ENCODE measurements around the gene GLUD1.
"Not testable (repeated sequence)": the region's sequence is repeated elsewhere in the genome, so short reads cannot be mapped to it uniquely, and the experiment has no call there.

The GLUD1 gene

DNA sequence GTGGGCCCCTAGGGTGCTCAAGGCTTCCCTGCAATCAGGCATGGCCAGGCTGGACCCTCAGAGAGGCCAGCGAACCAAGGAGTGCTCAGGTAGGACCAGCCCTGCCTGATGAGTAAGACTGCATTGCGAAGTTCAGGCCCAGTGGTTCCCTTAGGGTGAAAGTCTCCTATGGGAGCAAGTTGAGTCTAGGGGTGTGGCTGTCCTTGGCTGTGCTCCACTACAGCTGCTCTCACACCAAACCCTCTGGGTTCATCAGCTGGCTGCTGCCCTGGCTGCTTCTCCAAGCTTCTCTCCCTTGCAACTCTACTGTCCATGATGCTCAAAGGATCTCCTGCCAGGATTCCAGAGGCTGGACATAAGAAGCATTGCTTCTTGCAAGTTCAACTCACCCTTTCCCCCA, 55.9 kb downstream of the GLUD1 start:
- no peak for DNase-seq

DNA sequence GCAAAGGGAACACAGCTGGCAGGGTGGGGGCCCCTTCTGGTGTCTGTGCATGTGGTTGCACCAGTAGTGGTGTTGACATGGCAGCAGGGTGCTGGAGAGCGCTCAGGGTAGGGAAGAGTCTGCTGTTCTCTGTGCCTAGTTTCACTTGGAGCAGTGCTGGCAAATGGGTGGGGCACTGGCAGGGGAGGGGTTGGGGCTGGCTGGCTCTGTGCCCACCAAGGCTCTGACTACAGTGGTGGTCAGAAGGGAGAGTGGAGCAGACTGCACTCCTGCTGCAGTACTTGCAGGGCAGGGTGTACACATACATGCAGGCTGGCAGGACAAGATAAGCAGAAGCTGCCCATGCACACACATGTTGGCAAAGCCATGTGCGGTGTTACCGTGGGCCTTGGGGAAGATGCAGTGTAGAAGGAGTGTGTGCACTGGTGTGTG, 56.3 kb downstream of the GLUD1 start:
- DNase-seq: no peak

DNA sequence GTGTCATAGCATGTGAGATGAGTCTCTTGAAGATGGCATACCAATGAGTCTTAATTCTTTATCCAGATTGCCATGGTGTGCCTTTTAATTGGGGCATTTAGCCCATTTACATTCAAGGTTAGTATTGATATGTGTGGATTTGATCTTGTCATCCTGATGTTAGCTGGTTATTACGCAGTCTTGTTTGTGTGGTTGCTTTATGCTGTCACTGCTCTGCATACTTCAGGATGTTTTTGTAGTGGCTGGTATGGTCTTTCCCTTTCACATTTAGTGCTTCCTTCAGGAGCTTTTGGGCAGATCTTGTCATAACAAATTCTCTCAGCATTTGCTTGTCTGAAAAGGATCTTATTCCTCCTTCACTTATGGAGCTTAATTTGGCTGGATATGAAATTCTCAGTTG, 58.0 kb downstream of the GLUD1 start:
- no peak for DNase-seq

DNA sequence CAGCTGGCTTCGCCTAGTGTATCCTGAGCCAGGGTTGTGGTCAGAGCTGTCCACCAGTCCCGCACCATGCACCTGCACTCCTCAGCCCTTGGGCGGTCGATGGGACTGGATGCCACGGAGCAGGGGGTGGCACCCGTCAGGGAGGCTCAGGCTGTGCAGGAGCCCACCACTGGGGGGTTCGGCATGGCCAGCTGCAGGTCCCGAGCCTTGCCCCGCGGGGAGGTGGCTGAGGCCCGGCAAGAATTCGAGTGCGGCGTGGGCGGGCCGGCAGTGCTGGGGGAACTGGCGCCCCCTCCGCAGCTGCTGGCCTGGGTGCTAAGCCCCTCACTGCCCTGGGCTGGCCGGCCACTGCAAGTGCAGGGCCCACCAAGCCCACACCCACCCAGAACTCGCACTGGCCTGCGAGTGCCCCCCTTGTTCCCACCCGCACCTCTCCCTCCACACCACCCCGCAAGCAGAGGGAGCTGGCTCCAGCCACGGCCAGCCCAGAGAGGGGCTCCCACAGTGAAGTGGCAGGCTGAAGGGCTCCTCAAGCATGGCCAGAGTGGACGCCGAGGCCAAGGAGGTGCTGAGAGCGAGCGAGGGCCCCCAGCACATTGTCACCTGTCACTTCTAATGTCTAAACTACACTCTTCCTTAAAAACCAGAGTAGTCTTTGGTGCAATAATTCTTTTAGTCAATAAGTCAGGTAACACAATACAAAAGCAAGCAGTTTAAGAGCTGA, 63.6 kb downstream of the GLUD1 start:
- DNase-seq: no peak

DNA sequence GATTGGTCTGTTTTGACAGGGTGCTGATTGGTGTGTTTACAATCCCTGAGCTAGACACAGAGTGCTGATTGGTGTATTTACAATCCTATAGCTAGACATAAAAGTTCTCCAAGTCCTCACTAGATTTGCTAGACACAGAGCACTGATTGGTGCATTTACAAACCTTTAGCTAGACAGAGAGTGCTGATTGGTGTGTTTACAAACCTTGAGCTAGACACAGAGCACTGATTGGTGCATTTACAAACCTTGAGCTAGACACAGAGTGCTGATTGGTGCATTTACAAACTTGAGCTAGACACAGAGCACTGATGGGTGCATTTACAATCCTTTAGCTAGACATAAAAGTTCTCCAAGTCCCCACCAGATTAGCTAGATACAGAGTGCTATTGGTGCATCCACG, 64.2 kb downstream of the GLUD1 start:
- not testable (repeated sequence) for DNase-seq

DNA sequence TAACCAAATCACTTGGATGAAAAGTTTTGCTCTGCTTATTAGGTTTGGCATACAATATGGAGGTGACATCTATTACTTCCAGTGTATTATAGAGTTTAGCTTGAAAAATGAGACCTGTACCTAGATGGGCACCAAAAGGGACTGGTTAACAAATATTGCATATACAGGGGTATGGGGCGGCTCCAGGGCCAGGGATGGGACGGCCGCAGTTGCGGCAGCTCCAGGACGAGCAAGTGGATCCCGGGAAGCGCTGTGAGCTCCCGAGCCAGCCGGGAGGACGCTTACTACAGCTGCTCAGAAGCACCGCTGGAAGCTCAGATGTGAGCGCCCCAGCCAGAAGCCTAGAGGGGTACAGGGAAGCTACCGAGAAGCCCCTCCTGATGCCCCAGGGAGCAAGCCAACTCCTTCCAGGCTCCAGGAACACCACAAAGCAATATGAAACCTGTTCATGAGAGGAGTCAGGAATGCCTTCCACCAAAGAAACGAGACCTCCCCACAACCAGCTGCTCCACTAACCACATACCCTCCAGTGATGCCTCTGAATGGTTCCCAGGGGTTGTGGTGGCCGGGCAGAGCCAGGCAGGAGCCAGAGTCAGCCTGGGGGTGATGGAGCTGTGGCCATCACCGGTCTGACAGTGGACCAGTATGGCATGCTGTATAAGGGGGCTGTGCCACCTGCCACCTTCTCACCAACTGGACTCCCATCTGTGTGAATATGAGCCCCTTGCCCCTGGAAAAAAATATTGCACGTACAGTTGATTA, 67.7 kb downstream of the GLUD1 start:
- DNase-seq: not testable (repeated sequence)

DNA sequence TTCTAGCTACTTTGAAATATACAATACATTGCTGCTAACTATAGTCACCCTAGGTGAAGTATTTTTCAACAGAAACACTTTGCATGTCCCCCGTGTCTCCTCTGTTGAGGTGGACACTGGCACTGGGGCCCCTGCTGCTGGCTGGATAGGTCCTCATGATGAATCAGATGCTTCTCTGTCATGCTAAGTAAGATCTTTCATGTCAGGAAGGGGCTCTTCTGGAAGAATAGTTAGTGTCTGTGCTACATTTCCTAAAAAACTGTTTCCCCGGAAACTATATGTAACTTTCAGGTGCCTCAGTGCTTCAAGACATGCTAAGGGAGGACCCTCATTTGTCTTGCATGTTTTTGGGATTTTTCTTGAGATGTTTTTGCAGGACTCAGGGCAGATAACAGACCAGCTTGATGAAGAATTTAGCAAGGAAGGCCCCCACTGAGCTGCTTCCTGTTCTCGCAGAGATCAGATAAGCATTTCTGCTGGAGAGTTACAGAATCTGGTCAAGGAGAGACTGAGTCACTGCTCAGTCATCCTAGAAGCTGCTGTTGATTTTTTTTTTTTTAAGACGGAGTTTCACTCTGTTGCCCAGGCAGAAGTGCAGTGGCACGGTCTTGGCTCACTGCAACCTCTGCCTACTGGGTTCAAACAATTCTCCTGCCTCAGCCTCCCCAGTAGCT, 69.2 kb downstream of the GLUD1 start:
- not testable (repeated sequence) for DNase-seq

DNA sequence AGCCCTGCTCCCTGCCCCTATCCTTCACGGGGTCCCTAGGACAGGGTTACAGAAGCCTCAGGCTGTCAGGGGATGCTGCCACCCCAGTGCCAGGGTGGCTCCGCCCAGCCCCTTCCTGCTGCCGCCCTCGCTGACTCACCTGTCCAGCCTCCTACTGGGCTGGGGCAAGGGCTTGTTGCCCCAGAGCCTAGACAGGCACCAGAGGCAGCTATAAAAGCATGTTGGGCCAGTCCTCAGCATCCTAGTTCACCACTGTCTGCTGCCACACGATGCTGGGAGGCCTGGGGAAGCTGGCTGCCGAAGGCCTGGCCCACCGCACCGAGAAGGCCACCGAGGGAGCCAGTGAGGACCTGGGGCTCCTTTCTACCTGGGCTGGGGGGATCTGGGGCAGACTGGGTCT, 74.6 kb downstream of the GLUD1 start, which contains the start of gene FAM25A:
TSS of gene FAM25A (plus strand) at position 239 of the 400 bp plus-strand sequence. CDS start at position 270, 31 bp downstream.
- not testable (repeated sequence) for DNase-seq

DNA sequence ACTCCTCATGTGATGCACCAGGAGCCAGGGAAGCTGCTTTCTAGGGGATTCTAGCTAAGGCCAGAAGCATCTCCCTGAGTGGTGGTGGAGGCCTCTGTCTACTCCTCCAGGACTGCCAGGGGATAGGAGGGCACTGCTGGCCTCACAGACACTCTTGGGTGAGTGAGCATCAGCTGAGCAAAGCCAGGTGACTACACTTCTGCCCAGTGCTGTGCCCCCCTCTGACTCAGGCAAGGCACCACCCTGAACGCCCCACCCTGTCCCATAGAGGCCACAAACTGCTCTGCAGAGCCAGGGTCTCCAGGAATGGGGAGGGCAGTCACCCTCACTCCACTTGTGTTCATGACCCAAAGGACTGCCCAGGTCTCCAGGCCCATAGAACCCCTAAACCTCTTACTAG, 75.1 kb downstream of the GLUD1 start:
- DNase-seq: not testable (repeated sequence)

DNA sequence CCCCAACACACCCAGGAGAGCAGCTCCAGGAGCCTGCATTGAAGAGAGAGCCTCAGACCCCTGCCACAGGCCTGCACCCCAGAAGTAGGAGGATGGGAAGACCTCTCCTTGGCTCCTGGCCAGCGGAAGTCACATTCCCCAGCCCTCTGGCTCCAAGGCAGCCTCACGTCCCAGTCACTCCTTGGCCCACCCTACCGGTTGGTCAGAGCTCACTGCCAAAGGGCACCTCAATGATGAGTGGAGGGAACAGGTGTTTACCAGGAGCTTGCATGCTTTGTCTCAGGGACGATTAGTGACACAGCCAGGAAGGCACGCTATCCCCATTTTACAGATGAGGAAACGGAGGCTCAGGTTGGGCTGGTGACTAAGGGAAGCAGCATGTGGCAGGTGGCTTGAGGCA, 75.6 kb downstream of the GLUD1 start:
- not testable (repeated sequence) for DNase-seq

DNA sequence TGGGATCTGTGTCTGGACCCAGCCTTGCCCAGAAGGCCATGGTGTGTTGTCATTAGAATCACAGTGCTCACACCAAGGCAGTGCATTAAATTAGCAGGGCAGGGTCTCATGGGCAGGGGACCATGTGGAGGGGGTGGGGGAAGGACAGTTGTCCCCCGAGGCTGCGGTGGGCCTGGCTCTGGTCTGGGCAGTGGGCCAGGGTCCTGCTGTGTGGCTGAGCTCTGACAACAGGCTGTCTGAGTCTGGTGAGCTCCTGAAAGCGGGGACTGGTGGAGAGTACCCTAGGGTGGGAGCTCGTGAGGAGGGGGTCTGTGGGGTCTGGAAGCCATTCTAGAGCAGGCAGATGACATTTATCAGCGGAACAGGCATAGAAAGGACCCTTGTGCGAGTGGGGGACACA, 76.5 kb downstream of the GLUD1 start:
- not testable (repeated sequence) for DNase-seq

DNA sequence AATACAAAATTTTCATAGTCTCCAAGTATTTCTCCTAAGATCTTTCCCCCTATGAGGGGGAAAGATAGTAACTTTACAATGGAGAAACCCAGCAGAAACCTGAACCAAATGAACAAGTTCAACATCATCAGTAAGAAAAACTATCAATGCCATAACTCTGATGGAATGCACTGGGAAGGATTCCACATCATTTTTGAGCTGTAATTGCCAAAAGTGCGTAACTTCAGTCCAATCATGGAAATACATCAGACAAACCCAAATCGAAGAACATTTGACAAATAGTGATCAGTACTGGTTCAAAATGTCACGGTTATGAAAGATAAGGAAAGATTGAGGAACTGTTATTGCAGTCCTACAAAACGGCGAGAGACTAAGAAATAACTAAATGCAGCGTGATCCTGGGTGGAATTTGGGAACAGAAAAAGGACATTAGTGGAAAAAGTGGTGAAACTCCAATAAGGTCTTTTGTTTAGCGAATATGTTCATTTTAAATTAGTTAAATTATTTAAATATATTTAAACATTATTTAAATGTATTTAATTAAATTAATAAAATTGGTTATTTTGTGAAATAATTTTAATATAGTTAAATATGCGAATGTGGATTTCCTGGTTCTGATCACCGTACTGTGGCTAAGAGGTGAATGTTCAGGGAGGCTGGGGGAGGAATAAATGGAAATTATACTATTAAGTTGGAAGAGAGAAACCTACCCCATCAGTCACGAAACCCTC, 79.5 kb downstream of the GLUD1 start:
- not testable (repeated sequence) for DNase-seq

DNA sequence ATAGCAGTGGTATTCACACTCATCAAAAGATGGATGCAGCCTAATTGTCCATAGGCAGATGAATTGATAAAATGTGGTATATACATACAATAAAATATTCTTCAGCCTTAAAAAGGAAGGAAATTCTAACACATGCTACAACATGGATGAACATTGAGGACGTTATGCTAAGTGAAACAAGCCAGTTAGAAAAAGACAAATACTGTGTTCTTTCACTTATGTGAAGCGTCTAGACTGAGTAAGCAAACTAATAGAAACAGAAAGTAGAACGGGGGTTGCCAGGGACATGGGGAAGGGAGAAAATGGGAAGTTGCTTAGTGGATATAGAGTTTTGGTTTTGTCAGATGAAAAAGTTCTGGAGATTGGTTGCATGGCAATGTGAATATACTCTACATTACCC, 81.1 kb downstream of the GLUD1 start:
- DNase-seq: not testable (repeated sequence)

DNA sequence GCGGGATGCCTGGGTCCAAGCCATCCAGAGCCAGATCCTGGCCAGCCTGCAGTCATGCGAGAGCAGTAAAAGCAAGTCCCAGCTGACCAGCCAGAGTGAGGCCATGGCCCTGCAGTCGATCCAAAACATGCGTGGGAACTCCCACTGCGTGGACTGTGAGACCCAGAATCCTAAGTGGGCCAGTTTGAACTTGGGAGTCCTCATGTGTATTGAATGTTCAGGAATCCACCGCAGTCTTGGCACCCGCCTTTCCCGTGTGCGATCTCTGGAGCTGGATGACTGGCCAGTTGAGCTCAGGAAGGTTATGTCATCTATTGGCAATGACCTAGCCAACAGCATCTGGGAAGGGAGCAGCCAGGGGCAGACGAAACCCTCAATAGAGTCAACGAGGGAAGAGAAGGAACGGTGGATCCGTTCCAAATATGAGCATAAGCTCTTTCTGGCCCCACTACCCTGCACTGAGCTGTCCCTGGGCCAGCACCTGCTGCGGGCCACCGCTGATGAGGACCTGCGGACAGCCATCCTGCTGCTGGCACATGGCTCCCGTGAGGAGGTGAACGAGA, 85.4 kb downstream of the GLUD1 start:
- DNase-seq: not testable (repeated sequence)

DNA sequence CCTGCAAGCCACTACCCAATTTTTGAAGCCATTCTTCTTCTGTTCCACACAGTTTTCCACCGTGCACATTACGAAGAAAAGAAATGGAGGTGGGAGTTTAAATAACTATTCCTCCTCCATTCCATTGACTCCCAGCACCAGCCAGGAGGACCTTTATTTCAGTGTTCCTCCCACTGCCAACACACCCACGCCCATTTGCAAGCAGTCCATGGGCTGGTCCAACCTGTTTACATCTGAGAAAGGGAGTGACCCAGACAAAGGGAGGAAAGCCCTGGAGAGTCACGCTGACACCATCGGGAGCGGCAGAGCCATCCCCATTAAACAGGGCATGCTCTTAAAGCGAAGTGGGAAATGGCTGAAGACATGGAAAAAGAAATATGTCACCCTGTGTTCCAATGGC, 86.3 kb downstream of the GLUD1 start:
- not testable (repeated sequence) for DNase-seq

DNA sequence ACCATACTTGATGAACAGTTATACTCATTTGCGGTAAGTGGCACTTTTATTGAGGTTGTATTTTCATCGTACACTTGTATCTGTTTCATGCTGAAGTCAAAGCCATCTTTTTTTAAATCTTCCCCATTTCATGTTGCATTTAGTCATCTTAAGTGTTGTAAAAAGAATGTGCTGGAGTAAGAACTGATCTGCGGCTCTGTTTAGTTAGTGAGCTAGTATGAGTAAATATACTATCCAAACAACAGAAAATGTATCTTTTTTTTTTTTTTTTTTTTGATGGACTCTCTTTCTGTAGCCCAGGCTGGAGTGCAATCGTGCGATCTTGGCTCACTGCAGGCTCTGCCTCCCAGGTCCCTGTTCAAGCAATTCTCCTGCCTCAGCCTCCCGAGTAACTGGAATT, 87.0 kb downstream of the GLUD1 start:
- DNase-seq: not testable (repeated sequence)

DNA sequence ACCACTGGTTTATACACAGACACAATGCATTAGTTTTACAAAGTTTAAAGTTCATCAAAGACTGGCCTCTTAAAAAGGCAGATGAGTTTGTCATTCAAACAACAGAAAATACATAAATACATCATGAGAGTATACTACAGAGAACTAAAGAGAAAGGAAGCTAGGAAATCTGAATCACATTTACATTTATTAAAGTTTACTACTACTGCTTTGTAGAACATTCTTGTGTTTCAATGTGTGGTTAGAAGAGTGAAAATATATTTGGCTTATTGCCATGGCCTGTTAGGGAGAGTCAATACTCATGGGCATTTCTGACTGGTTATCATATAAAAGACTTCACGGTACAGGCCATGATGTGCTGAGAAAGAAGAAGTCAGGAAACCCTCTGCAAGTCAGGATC, 87.5 kb downstream of the GLUD1 start:
- DNase-seq: not testable (repeated sequence)

DNA sequence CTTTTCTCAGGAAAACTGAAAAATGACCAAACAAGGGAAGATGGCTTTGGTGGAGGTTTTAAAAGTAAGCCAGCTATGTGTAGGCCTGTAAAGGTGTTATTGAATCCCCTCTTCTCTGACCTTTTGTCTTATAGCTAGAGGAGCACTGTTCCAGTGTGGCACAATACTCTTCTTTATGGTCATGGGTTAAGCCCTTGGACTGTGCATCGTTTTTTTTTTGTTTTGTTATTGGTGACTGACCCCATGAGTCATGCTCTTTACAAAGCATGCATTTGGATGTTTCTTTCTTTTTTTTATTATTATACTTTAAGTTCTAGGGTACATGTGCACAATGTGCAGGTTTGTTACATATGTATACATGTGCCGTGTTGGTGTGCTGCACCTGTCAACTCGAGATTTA, 94.2 kb downstream of the GLUD1 start:
- no peak for DNase-seq
